ENCODE data around the gene DHX30. TPM values are rescaled to one million over a fixed set of nuclear protein-coding genes. Genes with fewer than 3 reads are reported as not detected.

DHX30 gene
- total RNA-seq, 1 donor from 2014 or later = 53.2 TPM

GRCh38 chr3:47782446-47783308 lies 20.3 kb upstream of the DHX30 start:
- peak; percentile 13 for DNase-seq (ENCODE audit: low read depth)

GRCh38 chr3:47783673-47784072 lies 19.3 kb upstream of the DHX30 start:
- DNase-seq (ENCODE audit: low read depth) = no peak
- Histone ChIP-seq H3K27me3 (ENCODE audit: control insufficient read depth, insufficient read depth, low read length) (no peaks in the 10 kb centered on the region), H3K4me3 (ENCODE audit: low read depth, low read length) (no peak overlapping the region), H3K36me3 (ENCODE audit: control insufficient read depth, insufficient read depth, low read length) (no peaks in the 10 kb centered on the region)
- TF ChIP-seq CTCF (IDR thresholded peaks at IDR 0.05; ENCODE audit: insufficient read depth, low read length, severe bottlenecking) = no peak
- no peak for FAIRE-seq

More at GRCh38 chr3:47782446-47783308, 20.3 kb upstream of the DHX30 start:
- H3K27me3 ChIP-seq (ENCODE audit: control insufficient read depth, insufficient read depth, low read length) = no peaks in the 10 kb centered on the region
- H3K36me3 ChIP-seq (ENCODE audit: control insufficient read depth, insufficient read depth, low read length) = no peaks in the 10 kb centered on the region
- TF ChIP-seq CTCF (IDR thresholded peaks at IDR 0.05; ENCODE audit: insufficient read depth, low read length, severe bottlenecking) = no peak
- H3K4me3 ChIP-seq (ENCODE audit: low read depth, low read length) = peak overlapping the region; percentile 78
- no peak for FAIRE-seq

- FAIRE-seq (no peak), DNase-seq (ENCODE audit: low read depth) (no peak)
- no peaks in the 10 kb centered on the region for H3K36me3 ChIP-seq (ENCODE audit: control insufficient read depth, insufficient read depth, low read length)
- H3K27me3 ChIP-seq (ENCODE audit: control insufficient read depth, insufficient read depth, low read length) = no peaks in the 10 kb centered on the region
- no peak overlapping the region for H3K4me3 ChIP-seq (ENCODE audit: low read depth, low read length)
- TF ChIP-seq CTCF (IDR thresholded peaks at IDR 0.05; ENCODE audit: insufficient read depth, low read length, severe bottlenecking) = no peak
Measured at GRCh38 chr3:47791193-47791855, 11.6 kb upstream of the DHX30 start.

- no peak for DNase-seq (ENCODE audit: low read depth)
- no peak for FAIRE-seq
- no peak overlapping the region for H3K4me3 ChIP-seq (ENCODE audit: low read depth, low read length)
- no peaks in the 10 kb centered on the region for H3K36me3 ChIP-seq (ENCODE audit: control insufficient read depth, insufficient read depth, low read length)
- TF ChIP-seq CTCF (IDR thresholded peaks at IDR 0.05; ENCODE audit: insufficient read depth, low read length, severe bottlenecking) = no peak
- H3K27me3 ChIP-seq (ENCODE audit: control insufficient read depth, insufficient read depth, low read length) = no peaks in the 10 kb centered on the region
Measured at GRCh38 chr3:47792699-47793098, 10.2 kb upstream of the DHX30 start.

- H3K27me3 ChIP-seq (ENCODE audit: control insufficient read depth, insufficient read depth, low read length) = no peaks in the 10 kb centered on the region
- no peaks in the 10 kb centered on the region for H3K36me3 ChIP-seq (ENCODE audit: control insufficient read depth, insufficient read depth, low read length)
- no peak for TF ChIP-seq CTCF (IDR thresholded peaks at IDR 0.05; ENCODE audit: insufficient read depth, low read length, severe bottlenecking)
- no peak for DNase-seq (ENCODE audit: low read depth)
- no peak overlapping the region for H3K4me3 ChIP-seq (ENCODE audit: low read depth, low read length)
- FAIRE-seq = no peak
Measured at GRCh38 chr3:47794544-47794943, 8.4 kb upstream of the DHX30 start.
